Retina (tissue), 1 donor: ENCODE results near the gene TLN1.

Experiments used
- DNase-seq: peaks from one replicate; pipeline ENCODE4 v3.0.0-alpha.2; 2016

The TLN1 gene

GRCh38 chr9:35681341-35682002 is 50.5 kb downstream of the TLN1 start:
- no peak for DNase-seq

DNA sequence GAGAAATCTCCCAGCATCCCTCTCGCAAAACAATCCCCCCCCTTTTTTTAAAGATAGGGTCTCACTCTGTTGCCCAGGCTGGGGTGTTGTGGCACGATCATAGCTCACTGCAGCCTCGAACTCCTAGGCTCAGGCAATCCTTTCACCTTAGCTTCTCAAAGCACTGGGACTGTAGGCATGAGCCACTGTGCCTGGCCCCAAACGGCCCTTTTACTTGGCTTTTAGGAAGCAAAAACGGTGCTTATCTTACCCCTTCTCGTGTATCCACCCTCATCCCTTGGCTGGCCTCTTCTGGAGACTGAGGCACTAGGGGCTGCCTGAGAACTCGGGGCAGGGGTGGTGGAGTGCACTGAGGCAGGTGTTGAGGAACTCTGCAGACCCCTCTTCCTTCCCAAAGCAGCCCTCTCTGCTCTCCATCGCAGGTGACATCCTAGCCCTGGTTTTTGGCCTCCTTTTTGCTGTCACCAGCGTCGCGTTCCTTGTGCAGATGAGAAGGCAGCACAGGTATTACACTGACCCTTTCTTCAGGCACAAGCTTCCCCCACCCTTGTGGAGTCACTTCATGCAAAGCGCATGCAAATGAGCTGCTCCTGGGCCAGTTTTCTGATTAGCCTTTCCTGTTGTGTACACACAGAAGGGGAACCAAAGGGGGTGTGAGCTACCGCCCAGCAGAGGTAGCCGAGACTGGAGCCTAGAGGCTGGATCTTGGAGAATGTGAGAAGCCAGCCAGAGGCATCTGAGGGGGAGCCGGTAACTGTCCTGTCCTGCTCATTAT is 51.5 kb downstream of the TLN1 start:
- DNase-seq: no peak

GRCh38 chr9:35679766-35680330 is 52.1 kb downstream of the TLN1 start:
- no peak for DNase-seq

DNA sequence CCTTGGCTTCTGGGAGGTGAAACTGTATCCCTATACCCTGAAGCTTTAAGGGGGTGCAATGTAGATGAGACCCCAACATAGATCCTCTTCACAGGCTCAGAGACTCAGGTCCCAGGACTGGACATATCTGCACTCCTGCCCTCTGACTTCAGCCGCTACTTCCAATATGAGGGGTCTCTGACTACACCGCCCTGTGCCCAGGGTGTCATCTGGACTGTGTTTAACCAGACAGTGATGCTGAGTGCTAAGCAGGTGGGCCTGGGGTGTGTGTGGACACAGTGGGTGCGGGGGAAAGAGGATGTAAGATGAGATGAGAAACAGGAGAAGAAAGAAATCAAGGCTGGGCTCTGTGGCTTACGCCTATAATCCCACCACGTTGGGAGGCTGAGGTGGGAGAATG is 52.9 kb downstream of the TLN1 start:
- no peak for DNase-seq

DNA sequence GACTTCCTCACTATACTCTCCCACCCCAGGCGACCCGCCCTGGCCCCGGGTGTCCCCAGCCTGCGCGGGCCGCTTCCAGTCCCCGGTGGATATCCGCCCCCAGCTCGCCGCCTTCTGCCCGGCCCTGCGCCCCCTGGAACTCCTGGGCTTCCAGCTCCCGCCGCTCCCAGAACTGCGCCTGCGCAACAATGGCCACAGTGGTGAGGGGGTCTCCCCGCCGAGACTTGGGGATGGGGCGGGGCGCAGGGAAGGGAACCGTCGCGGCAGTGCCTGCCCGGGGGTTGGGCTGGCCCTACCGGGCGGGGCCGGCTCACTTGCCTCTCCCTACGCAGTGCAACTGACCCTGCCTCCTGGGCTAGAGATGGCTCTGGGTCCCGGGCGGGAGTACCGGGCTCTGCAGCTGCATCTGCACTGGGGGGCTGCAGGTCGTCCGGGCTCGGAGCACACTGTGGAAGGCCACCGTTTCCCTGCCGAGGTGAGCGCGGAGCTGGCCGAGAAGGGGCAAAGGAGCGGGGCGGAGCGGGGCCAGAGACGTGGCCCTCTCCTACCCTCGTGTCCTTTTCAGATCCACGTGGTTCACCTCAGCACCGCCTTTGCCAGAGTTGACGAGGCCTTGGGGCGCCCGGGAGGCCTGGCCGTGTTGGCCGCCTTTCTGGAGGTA is 56.1 kb downstream of the TLN1 start:
- DNase-seq: peak; percentile 85

DNA sequence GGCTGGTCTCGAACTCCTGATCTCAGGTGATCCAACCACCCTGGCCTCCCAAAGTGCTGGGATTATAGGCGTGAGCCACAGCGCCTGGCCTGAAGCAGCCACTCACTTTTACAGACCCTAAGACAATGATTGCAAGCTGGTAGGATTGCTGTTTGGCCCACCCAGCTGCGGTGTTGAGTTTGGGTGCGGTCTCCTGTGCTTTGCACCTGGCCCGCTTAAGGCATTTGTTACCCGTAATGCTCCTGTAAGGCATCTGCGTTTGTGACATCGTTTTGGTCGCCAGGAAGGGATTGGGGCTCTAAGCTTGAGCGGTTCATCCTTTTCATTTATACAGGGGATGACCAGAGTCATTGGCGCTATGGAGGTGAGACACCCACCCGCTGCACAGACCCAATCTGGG is 56.8 kb downstream of the TLN1 start:
- DNase-seq: no peak

DNA sequence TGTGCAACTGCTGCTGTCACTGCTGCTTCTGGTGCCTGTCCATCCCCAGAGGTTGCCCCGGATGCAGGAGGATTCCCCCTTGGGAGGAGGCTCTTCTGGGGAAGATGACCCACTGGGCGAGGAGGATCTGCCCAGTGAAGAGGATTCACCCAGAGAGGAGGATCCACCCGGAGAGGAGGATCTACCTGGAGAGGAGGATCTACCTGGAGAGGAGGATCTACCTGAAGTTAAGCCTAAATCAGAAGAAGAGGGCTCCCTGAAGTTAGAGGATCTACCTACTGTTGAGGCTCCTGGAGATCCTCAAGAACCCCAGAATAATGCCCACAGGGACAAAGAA is 58.0 kb downstream of the TLN1 start:
- no peak for DNase-seq

DNA sequence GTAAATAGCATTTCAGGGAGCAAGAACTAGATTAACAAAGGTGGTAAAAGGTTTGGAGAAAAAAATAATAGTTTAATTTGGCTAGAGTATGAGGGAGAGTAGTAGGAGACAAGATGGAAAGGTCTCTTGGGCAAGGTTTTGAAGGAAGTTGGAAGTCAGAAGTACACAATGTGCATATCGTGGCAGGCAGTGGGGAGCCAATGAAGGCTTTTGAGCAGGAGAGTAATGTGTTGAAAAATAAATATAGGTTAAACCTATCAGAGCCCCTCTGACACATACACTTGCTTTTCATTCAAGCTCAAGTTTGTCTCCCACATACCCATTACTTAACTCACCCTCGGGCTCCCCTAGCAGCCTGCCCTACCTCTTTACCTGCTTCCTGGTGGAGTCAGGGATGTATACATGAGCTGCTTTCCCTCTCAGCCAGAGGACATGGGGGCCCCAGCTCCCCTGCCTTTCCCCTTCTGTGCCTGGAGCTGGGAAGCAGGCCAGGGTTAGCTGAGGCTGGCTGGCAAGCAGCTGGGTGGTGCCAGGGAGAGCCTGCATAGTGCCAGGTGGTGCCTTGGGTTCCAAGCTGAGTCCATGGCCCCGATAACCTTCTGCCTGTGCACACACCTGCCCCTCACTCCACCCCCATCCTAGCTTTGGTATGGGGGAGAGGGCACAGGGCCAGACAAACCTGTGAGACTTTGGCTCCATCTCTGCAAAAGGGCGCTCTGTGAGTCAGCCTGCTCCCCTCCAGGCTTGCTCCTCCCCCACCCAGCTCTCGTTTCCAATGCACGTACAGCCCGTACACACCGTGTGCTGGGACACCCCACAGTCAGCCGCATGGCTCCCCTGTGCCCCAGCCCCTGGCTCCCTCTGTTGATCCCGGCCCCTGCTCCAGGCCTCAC is 58.6 kb downstream of the TLN1 start, which contains the start of gene CA9:
Gene CA9, plus strand, starts transcription at position 797 of the 893 bp plus-strand sequence. Its CDS starts 32 bp downstream, at position 829.
- DNase-seq: no peak

GRCh38 chr9:35669331-35670145 is 62.5 kb downstream of the TLN1 start:
- no peak for DNase-seq

DNA sequence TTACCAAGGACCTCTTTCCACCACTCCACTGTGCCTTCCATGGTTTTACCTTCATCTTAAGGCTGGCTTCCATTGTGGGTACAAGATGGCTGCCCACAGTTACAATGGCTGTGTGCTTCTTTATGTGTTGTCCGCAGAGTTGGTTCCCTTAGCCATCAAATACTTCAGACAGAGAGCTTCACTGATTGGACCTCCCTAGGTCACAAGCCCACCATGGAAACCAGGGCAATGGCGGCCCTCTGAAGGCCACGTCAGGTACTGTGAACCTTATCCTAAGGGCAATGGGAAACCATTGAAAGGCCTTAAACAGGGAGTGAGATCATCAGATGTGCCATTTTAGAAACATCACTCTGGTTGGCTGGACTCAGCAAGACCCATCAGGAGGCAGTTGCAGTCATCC is 64.1 kb downstream of the TLN1 start:
- no peak for DNase-seq

DNA sequence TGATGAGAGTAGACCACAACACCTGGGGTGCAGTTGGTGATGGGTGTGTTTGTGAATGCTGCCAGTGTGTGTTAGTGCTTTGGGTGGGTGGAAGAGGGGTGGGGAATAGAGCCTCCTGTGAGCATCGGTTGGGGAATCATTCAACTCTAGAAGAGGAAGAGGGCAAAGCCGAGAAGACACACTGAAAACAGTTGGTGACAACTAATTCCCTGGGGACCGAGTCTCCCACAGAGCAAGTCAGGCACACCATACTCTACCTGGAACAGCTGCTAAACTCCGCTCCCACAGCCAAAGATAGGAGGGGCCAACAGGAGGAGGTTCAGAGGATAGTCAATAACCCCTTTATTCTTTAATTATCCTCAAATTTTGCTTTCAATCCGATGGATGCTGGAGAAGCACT is 65.4 kb downstream of the TLN1 start:
- no peak for DNase-seq

GRCh38 chr9:35666045-35666444 is 66.0 kb downstream of the TLN1 start:
- no peak for DNase-seq

DNA sequence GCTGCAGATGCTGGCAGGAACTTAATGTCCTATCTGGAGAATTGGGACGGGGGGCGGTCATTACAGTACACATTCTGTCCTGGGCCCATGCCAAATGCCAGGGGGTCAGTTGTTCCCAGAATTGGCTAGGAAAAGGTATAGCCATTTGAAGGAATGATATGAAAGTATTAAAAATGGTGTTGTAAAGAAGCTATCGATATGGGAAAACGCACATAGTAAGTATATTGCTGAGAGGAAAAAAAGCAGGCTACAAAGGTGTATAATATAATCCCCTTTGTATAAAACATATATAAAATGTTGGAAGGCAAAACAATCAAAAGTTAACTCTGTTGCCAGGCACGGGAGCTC is 66.5 kb downstream of the TLN1 start:
- no peak for DNase-seq

DNA sequence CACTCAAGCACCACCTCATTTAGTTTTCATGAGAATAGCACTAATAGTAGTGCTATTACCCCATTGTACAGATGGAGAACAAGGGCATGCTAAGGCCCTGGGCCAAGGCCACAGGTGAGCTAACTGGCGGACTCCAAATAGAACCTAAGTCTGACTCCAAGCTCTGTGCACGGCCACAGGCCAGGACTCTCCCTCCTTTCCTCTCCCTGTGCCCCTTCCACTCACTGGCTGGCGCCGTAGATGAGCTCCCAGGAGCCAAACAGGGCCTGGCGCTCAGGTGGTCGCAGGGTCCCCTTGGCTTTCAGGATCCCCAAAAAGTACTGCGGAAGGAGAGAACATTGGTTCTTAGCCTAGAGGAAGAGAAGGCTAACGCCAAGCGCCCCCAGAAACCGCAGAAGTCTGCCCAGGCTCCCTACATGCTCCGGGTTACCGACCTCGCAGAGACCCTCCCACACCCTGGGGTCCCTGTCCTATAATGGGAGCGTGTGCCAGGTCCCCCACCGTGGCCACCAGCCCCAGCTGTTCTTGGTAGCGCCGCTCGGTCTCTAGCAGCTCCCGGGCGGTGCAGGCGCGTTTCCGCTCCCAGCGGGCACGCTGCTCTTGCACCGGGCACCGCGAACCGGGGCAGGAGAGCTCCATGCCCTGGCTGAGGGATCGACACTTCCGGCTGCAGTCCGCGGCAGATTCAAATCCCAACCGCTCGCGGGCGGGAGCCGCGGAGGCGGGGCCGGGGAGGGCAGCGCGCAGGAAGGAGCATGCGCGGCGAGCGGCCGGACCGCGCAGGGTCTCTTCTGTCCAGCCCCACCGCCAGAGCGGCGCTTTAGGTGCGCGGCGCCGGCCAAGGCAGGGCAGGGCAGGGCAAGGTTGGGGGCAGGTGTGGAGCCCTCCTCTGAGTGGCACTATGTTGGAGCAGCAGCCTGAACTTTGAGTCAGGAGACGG is 67.2 kb downstream of the TLN1 start, which contains the start of gene ARHGEF39:
Gene ARHGEF39, minus strand, starts transcription at position 665 of the 940 bp plus-strand sequence. Its CDS starts 26 bp downstream, at position 639.
- DNase-seq: peak; percentile 93

DNA sequence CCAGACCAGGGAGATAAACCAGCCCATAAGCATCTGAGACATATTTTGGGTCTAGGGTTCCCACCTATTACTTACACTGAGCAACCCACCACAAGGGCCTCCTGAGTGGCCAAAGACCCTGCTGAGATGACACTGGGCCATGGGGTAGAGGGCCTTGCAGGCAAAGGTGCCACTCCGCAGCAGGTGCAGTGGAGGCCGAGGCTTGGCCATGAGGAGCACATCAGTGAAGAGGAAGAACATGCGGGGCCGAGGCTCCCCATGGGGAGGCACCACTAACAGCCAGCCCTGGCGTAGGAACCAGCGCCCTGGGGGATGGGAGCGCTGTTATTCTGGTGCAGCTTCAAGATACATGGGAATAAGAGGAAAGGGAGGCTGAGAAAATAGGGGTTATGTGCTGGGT is 69.6 kb downstream of the TLN1 start:
- DNase-seq: no peak

DNA sequence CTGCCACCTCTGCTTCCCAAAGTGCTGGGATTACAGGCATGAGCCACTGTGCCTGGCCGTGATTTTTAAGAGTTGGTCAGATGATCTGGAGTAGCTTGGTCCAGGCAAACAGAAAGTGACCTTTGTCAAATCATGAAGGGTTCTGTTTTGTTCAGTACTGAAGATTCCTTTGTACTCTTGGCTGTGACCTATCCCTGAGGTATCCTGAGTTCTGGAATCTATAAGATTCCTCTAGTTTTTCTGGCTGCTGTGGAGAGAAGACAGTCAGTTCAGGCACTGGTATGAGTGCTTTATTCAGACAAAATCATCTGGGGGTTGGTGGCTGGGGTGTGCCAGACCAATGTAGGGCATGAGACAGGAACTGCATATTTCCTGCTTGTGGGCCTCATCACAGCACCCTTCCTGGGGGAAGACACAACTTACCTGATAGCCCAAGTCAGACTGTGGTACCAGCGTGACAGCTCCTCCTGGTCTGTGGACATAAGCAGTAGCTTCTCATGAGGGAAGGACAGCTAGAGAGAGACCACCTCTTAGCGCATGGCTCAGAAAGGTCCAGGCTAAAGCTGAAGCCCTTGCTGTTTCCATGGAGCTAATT is 70.1 kb downstream of the TLN1 start:
- DNase-seq: no peak

- no peak for DNase-seq
Measured at GRCh38 chr9:35660966-35661415, 71.0 kb downstream of the TLN1 start.

GRCh38 chr9:35659340-35659739 is 72.7 kb downstream of the TLN1 start:
- no peak for DNase-seq

DNA sequence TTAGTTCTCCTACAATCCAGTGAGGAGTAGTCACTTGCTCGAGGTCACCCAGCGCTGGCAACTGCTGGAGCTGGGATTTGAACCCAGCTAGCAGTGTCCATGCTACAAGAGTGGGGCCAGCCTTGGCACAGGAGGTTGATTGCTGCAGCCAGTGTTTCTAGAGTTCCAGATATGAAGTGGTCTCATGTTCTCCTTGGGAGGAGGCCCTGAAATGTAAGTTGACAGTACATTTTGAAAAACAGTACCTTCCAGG is 73.1 kb downstream of the TLN1 start:
- no peak for DNase-seq
